K562 (cell line): ENCODE data around the gene TELO2. TPM values are rescaled to one million over a fixed set of nuclear protein-coding genes. Genes with fewer than 3 reads are reported as not detected.

Experiments used
- E2F3 ChIP-seq: fragments of 250-450 bp; sonication (Bioruptor Pico); IDR thresholded peaks from 2 replicates; pipeline ENCODE4 v1.4.0; 2020; ENCODE audit warnings: mild to moderate bottlenecking
- GABPB2 ChIP-seq: fragments of 250-450 bp; sonication (Bioruptor Pico); conservative IDR thresholded peaks from 2 replicates; pipeline ENCODE4 v1.5.1; 2021; ENCODE audit warnings: mild to moderate bottlenecking
- MCM3 ChIP-seq: fragments of 450-650 bp; IDR thresholded peaks from 2 replicates; pipeline ENCODE4 v1.6.1; 2016
- SOX6 ChIP-seq: fragments of 450-650 bp; IDR thresholded peaks from 2 replicates; pipeline ENCODE4 v1.6.1; 2014; ENCODE audit warnings: mild to moderate bottlenecking
- XRCC4 ChIP-seq: IDR thresholded peaks from one replicate; pipeline ENCODE4 v1.6.1; 2011; ENCODE audit not compliant: insufficient read depth, insufficient read length; ENCODE audit errors: extremely low read depth
- polyA plus RNA-seq, 8 experiments: library from polyadenylated mRNA; depleted of rRNA in 4 of 8; stranded (reverse) in 5 of 8; unstranded in 3 of 8; fragments of >200 nt; fragmentation: Nextera tagmentation in 2 of 8; fragmentation: Illumina TruSeq in 1 of 8; extraction: Ambion mirVana in 2 of 8; extraction: Trizol in 1 of 8; gene quantifications; 2 replicates each; pipeline versions ENCODE4 v1.2.1 to v1.2.3, GENCODE V29; 2011 to 2014; ENCODE audit warnings: inconsistent platforms in 1 of 8, missing spikeins in 1 of 8
- total RNA-seq, 7 experiments: library from RNA; depleted of rRNA in 6 of 7; stranded (reverse); fragments of >200 nt in 6 of 7; fragmentation: Illumina TruSeq in 2 of 7; extraction: Trizol in 2 of 7; gene quantifications; 2 replicates each; pipeline versions ENCODE4 v1.2.1 to v1.2.3, GENCODE V29; 2011 to 2021; ENCODE audit warnings: low replicate concordance in 1 of 7
- TF ChIP-seq, protein P1 (sequence below): sonication (generic); formaldehyde crosslinking; IDR thresholded peaks from 2 replicates; pipeline ENCODE4 v1.8.0; 2023; ENCODE audit warnings: mild to moderate bottlenecking, missing genetic modification reagents
- TF ChIP-seq, protein P2 (sequence below): fragments of 450-650 bp; IDR thresholded peaks from 2 replicates; pipeline ENCODE4 v1.6.1; 2016; ENCODE audit warnings: low read depth
- TF ChIP-seq, protein P3 (sequence below): conservative IDR thresholded peaks from 2 replicates; pipeline ENCODE4 v1.6.1; 2011; ENCODE audit warnings: low read depth, mild to moderate bottlenecking, low read length; ENCODE audit not compliant: control insufficient read depth
- TF ChIP-seq, protein P4 (sequence below): fragments of 250-450 bp; sonication (Bioruptor Pico); IDR thresholded peaks from 2 replicates; pipeline ENCODE4 v1.4.0; 2020; ENCODE audit warnings: mild to moderate bottlenecking
- TF ChIP-seq, protein P5 (sequence below): fragments of 250-450 bp; sonication (Bioruptor Pico); IDR thresholded peaks from 2 replicates; pipeline ENCODE4 v1.4.0; 2020; ENCODE audit warnings: mild to moderate bottlenecking, moderate library complexity, borderline replicate concordance

TELO2 gene
- total and polyA plus RNA-seq, 9 of the 15 experiments (the other 6 are each of a cell fraction or from before 2014, with no cell fraction given): 0.51 to 91.8 (median 14.5) TPM

DNA sequence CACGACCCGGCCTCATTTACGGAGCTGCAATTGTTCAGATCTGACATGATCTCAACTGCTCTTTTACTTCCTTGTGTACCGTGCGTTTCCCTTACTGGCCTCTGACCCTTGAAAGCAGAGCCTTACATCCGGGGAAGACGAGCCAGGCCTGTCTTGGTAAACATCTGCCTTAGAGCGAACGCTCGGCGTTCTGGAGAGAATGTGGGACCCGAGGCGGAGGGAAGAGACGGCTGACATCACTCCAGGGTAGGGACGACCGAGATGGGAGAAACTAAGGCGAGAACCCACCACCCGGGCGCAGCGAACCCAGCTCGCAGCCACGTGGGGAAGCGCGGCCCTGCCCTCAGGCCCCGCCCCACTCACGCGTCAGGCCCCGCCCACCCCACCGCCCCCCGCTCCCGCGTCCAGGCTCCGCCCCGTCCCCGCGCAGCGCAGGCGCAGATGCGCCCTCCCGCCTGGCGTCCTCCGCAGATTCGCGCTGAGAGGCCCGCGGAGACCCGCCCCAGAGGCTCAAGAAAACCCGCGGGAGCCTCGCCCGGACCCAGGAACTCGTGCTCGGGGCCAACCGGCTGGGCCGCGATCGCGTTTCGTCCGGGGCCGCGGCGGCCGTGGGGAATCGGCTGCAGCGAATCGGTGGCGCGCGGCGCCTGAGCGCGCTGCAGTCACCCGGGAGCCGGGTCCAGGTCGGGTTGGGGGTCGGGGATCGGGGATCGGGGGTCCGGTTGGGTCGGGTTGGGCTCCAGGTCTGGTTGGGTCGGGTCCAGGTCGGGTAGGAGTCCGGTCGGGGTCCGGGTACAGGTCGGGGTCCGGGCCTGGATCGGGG is at the start of gene TELO2 (continued):
- TF ChIP-seq, protein P1, sequence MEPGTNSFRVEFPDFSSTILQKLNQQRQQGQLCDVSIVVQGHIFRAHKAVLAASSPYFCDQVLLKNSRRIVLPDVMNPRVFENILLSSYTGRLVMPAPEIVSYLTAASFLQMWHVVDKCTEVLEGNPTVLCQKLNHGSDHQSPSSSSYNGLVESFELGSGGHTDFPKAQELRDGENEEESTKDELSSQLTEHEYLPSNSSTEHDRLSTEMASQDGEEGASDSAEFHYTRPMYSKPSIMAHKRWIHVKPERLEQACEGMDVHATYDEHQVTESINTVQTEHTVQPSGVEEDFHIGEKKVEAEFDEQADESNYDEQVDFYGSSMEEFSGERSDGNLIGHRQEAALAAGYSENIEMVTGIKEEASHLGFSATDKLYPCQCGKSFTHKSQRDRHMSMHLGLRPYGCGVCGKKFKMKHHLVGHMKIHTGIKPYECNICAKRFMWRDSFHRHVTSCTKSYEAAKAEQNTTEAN: no peak
- no peak for TF ChIP-seq GABPB2 (CRISPR knock-in tag)
- TF ChIP-seq, protein P2, sequence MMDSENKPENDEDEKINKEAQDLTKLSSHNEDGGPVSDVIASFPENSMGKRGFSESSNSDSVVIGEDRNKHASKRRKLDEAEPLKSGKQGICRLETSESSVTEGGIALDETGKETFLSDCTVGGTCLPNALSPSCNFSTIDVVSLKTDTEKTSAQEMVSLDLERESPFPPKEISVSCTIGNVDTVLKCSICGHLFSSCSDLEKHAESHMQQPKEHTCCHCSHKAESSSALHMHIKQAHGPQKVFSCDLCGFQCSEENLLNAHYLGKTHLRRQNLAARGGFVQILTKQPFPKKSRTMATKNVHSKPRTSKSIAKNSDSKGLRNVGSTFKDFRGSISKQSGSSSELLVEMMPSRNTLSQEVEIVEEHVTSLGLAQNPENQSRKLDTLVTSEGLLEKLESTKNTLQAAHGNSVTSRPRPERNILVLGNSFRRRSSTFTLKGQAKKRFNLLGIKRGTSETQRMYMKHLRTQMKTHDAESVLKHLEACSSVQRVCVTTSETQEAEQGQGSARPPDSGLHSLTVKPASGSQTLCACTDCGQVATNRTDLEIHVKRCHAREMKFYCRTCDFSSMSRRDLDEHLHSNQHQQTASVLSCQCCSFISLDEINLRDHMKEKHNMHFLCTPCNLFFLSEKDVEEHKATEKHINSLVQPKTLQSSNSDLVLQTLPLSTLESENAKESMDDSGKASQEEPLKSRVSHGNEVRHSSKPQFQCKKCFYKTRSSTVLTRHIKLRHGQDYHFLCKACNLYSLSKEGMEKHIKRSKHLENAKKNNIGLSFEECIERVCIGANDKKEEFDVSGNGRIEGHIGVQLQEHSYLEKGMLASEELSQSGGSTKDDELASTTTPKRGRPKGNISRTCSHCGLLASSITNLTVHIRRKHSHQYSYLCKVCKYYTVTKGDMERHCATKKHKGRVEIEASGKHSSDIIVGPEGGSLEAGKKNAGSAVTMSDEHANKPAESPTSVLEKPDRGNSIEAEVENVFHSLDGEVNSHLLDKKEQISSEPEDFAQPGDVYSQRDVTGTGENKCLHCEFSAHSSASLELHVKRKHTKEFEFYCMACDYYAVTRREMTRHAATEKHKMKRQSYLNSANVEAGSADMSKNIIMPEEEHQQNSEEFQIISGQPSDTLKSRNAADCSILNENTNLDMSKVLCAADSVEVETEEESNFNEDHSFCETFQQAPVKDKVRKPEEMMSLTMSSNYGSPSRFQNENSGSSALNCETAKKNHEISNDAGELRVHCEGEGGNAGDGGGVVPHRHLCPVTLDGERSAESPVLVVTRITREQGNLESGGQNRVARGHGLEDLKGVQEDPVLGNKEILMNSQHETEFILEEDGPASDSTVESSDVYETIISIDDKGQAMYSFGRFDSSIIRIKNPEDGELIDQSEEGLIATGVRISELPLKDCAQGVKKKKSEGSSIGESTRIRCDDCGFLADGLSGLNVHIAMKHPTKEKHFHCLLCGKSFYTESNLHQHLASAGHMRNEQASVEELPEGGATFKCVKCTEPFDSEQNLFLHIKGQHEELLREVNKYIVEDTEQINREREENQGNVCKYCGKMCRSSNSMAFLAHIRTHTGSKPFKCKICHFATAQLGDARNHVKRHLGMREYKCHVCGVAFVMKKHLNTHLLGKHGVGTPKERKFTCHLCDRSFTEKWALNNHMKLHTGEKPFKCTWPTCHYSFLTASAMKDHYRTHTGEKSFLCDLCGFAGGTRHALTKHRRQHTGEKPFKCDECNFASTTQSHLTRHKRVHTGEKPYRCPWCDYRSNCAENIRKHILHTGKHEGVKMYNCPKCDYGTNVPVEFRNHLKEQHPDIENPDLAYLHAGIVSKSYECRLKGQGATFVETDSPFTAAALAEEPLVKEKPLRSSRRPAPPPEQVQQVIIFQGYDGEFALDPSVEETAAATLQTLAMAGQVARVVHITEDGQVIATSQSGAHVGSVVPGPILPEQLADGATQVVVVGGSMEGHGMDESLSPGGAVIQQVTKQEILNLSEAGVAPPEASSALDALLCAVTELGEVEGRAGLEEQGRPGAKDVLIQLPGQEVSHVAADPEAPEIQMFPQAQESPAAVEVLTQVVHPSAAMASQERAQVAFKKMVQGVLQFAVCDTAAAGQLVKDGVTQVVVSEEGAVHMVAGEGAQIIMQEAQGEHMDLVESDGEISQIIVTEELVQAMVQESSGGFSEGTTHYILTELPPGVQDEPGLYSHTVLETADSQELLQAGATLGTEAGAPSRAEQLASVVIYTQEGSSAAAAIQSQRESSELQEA: no peak
- TF ChIP-seq, protein P3, sequence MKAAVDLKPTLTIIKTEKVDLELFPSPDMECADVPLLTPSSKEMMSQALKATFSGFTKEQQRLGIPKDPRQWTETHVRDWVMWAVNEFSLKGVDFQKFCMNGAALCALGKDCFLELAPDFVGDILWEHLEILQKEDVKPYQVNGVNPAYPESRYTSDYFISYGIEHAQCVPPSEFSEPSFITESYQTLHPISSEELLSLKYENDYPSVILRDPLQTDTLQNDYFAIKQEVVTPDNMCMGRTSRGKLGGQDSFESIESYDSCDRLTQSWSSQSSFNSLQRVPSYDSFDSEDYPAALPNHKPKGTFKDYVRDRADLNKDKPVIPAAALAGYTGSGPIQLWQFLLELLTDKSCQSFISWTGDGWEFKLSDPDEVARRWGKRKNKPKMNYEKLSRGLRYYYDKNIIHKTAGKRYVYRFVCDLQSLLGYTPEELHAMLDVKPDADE: 0 out of 2 replicates have a peak, but pooled peaks have one; percentile 30
- TF ChIP-seq, protein P4, sequence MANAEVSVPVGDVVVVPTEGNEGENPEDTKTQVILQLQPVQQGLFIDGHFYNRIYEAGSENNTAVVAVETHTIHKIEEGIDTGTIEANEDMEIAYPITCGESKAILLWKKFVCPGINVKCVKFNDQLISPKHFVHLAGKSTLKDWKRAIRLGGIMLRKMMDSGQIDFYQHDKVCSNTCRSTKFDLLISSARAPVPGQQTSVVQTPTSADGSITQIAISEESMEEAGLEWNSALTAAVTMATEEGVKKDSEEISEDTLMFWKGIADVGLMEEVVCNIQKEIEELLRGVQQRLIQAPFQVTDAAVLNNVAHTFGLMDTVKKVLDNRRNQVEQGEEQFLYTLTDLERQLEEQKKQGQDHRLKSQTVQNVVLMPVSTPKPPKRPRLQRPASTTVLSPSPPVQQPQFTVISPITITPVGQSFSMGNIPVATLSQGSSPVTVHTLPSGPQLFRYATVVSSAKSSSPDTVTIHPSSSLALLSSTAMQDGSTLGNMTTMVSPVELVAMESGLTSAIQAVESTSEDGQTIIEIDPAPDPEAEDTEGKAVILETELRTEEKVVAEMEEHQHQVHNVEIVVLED (CRISPR knock-in tag): peak; percentile 79
- TF ChIP-seq, protein P5, sequence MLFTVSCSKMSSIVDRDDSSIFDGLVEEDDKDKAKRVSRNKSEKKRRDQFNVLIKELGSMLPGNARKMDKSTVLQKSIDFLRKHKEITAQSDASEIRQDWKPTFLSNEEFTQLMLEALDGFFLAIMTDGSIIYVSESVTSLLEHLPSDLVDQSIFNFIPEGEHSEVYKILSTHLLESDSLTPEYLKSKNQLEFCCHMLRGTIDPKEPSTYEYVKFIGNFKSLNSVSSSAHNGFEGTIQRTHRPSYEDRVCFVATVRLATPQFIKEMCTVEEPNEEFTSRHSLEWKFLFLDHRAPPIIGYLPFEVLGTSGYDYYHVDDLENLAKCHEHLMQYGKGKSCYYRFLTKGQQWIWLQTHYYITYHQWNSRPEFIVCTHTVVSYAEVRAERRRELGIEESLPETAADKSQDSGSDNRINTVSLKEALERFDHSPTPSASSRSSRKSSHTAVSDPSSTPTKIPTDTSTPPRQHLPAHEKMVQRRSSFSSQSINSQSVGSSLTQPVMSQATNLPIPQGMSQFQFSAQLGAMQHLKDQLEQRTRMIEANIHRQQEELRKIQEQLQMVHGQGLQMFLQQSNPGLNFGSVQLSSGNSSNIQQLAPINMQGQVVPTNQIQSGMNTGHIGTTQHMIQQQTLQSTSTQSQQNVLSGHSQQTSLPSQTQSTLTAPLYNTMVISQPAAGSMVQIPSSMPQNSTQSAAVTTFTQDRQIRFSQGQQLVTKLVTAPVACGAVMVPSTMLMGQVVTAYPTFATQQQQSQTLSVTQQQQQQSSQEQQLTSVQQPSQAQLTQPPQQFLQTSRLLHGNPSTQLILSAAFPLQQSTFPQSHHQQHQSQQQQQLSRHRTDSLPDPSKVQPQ (CRISPR knock-in tag): no peak
- no peak for TF ChIP-seq XRCC4
- TF ChIP-seq E2F3 (CRISPR knock-in tag): no peak
- no peak for TF ChIP-seq MCM3
- peak; percentile 75 for TF ChIP-seq SOX6
